IMR-90 (cell line): Measurements from ENCODE around the gene SLC25A15. TPM values are rescaled to one million over a fixed set of nuclear protein-coding genes. Genes with fewer than 3 reads are reported as not detected.

Source experiments
- ATAC-seq: fragments of 200-7000 bp; cut with Tn5 transposase; 2 replicates; pipeline ENCODE4 v1.9.1; 2020; ENCODE audit warnings: low read depth, mild to moderate bottlenecking, moderate library complexity
- BruUV-seq: library from RNA; stranded (reverse); fragments of 400-500 nt; replicated peaks from 2 replicates; lab custom pipeline; 2021; lab: Mats Ljungman, UMichigan
- CTCF ChIA-PET: fragments of 300-600 bp; formaldehyde crosslinking; extraction: SDS; loops from one replicate; lab custom pipeline; 2021; ENCODE audit warnings: antibody characterized with exemption; lab: Yijun Ruan, JAX
- POLR2A ChIA-PET: fragments of 300-600 bp; sonication (Branson Sonifier 250); formaldehyde crosslinking; loops from one replicate; lab custom pipeline; 2022; ENCODE audit warnings: antibody characterized with exemption; ENCODE audit not compliant: unreplicated experiment; lab: Charles Lee
- DNase-seq: peaks from one replicate; pipeline ENCODE4 v3.0.0; 2013
- H2AFZ ChIP-seq: replicated peaks from 2 replicates; pipeline ENCODE3; 2013; ENCODE audit warnings: low read length, mild to moderate bottlenecking; ENCODE audit not compliant: poor library complexity
- H2AK5ac ChIP-seq: 2 replicates; pipeline ENCODE4 v1.6.1; 2013; ENCODE audit warnings: low read depth, low read length, inconsistent platforms
- H2AK9ac ChIP-seq: replicated peaks from 2 replicates; pipeline ENCODE3; 2013; ENCODE audit warnings: mild to moderate bottlenecking, low read depth, low read length, moderate library complexity; ENCODE audit not compliant: poor library complexity
- H2BK120ac ChIP-seq: 2 replicates; pipeline ENCODE4 v1.6.1; 2013; ENCODE audit warnings: low read depth, low read length, inconsistent platforms
- H2BK15ac ChIP-seq: 3 replicates; pipeline ENCODE4 v1.6.1; 2013; ENCODE audit warnings: low read depth, low read length, inconsistent platforms
- H2BK20ac ChIP-seq: 2 replicates; pipeline ENCODE4 v1.6.1; 2013; ENCODE audit warnings: low read depth, mild to moderate bottlenecking, inconsistent platforms, low read length, moderate library complexity
- H2BK5ac ChIP-seq: 2 replicates; pipeline ENCODE4 v1.6.1; 2013; ENCODE audit warnings: mild to moderate bottlenecking, low read depth, low read length, inconsistent platforms; ENCODE audit not compliant: poor library complexity, severe bottlenecking
- H3K14ac ChIP-seq: replicated peaks from 2 replicates; pipeline ENCODE4 v1.6.1; 2013; ENCODE audit warnings: low read depth, low read length, inconsistent platforms
- H3K18ac ChIP-seq: 2 replicates; pipeline ENCODE4 v1.6.1; 2013; ENCODE audit warnings: low read depth, low read length, control low read depth
- H3K23ac ChIP-seq: 2 replicates; pipeline ENCODE4 v1.6.1; 2013; ENCODE audit warnings: low read depth, low read length, inconsistent platforms
- H3K27ac ChIP-seq: 2 replicates; pipeline ENCODE4 v1.5.1; 2013; ENCODE audit warnings: mild to moderate bottlenecking, control low read depth, low read length; ENCODE audit not compliant: insufficient read depth
- H3K27me3 ChIP-seq: 2 replicates; pipeline ENCODE4 v1.6.1; 2013; ENCODE audit warnings: low read length; ENCODE audit not compliant: control insufficient read depth, insufficient read depth
- H3K36me3 ChIP-seq: 2 replicates; pipeline ENCODE4 v1.6.1; 2013; ENCODE audit warnings: low read length, mixed read lengths; ENCODE audit not compliant: control insufficient read depth, insufficient read depth
- H3K4ac ChIP-seq: 2 replicates; pipeline ENCODE4 v1.6.1; 2013; ENCODE audit warnings: low read depth, low read length, inconsistent platforms
- H3K4me1 ChIP-seq: 2 replicates; pipeline ENCODE4 v1.6.1; 2013; ENCODE audit warnings: low read length, mixed read lengths; ENCODE audit not compliant: control insufficient read depth, insufficient read depth
- H3K4me2 ChIP-seq: 2 replicates; pipeline ENCODE4 v1.6.1; 2013; ENCODE audit warnings: low read depth, mild to moderate bottlenecking, control low read depth, low read length, moderate library complexity
- H3K4me3 ChIP-seq: 2 replicates; pipeline ENCODE4 v1.5.1; 2013; ENCODE audit warnings: low read depth, mild to moderate bottlenecking, control low read depth, low read length, moderate library complexity; ENCODE audit not compliant: insufficient read depth
- H3K56ac ChIP-seq: 2 replicates; pipeline ENCODE4 v1.6.1; 2013; ENCODE audit warnings: low read length, inconsistent platforms; ENCODE audit not compliant: insufficient read depth; ENCODE audit errors: extremely low read depth
- H3K79me1 ChIP-seq, 2 experiments: 2 replicates each; pipeline ENCODE4 v1.6.1; 2013; ENCODE audit warnings: low read length in 2 of 2, inconsistent platforms in 1 of 2, low read depth in 1 of 2
- H3K9ac ChIP-seq: 2 replicates; pipeline ENCODE4 v1.6.1; 2013; ENCODE audit warnings: low read depth, low read length, control low read depth
- H3K9me1 ChIP-seq: 2 replicates; pipeline ENCODE4 v1.6.1; 2013; ENCODE audit warnings: low read length, inconsistent platforms; ENCODE audit not compliant: insufficient read depth
- H3K9me3 ChIP-seq: 2 replicates; pipeline ENCODE4 v1.6.1; 2013; ENCODE audit warnings: low read length; ENCODE audit not compliant: control insufficient read depth, insufficient read depth
- H4K20me1 ChIP-seq: 2 replicates; pipeline ENCODE4 v1.6.1; 2013; ENCODE audit warnings: low read length, inconsistent platforms; ENCODE audit not compliant: insufficient read depth
- H4K5ac ChIP-seq: 2 replicates; pipeline ENCODE4 v1.6.1; 2013; ENCODE audit warnings: mild to moderate bottlenecking, low read depth, low read length, control low read depth
- H4K8ac ChIP-seq, 2 experiments: 2 replicates each; pipeline ENCODE4 v1.6.1; 2013; ENCODE audit warnings: low read depth in 2 of 2, low read length in 2 of 2, control low read depth in 1 of 2, inconsistent platforms in 1 of 2
- H4K91ac ChIP-seq: 2 replicates; pipeline ENCODE4 v1.6.1; 2013; ENCODE audit warnings: low read depth, low read length, inconsistent platforms; ENCODE audit not compliant: insufficient read depth
- CHD1 ChIP-seq: IDR thresholded peaks from 2 replicates; pipeline ENCODE4 v1.6.1; 2012; ENCODE audit warnings: low read depth, low read length, improper control_type of control experiment
- MAFK ChIP-seq: IDR thresholded peaks from 2 replicates; pipeline ENCODE4 v1.6.1; 2012; ENCODE audit warnings: low read depth, low read length, improper control_type of control experiment
- MXI1 ChIP-seq: IDR thresholded peaks from 2 replicates; pipeline ENCODE4 v1.6.1; 2012; ENCODE audit warnings: low read depth, mild to moderate bottlenecking, low read length, moderate library complexity, borderline replicate concordance
- RAD21 ChIP-seq: IDR thresholded peaks from 2 replicates; pipeline ENCODE4 v1.6.1; 2012; ENCODE audit warnings: low read length, improper control_type of control experiment
- SMC3 ChIP-seq: fragments of 150-350 bp; IDR thresholded peaks from 2 replicates; pipeline ENCODE4 v1.6.1; 2016; ENCODE audit warnings: low read depth, mild to moderate bottlenecking, antibody characterized with exemption, low read length, moderate library complexity
- WGBS, 2 experiments: methylation state at CpG; one replicate each; pipeline versions ENCODE4 v1.1.5 to v1.1.7; 2013; ENCODE audit warnings: missing lambda C conversion rate in 2 of 2; ENCODE audit not compliant: insufficient read length in 1 of 2; ENCODE audit errors: extremely low coverage in 2 of 2; 5-methylcytosine and 5-hydroxymethylcytosine counted together
- dilution Hi-C: fragments of 300-500 bp; cut with HindIII; formaldehyde crosslinking; loops from one replicate; pipeline ENCODE4 v1.14.3; 2018; ENCODE audit warnings: low sequenced_read_pairs; ENCODE audit not compliant: unreplicated experiment
- in situ Hi-C: fragments of 300-500 bp; cut with MboI; formaldehyde crosslinking; loops from 3 replicates; pipeline ENCODE4 v1.14.3; 2019; ENCODE audit warnings: low sequenced_read_pairs, inconsistent platforms, mixed read lengths
- intact Hi-C: fragments of 100-400 bp; cut with micrococcal nuclease; formaldehyde crosslinking; loops from 2 replicates; pipeline ENCODE4 v1.10.0; 2022
- polyA plus RNA-seq, 3 experiments: library from polyadenylated mRNA; depleted of rRNA; stranded (reverse); fragments of >200 nt; gene quantifications; 2 replicates each; pipeline ENCODE4 v1.2.3, GENCODE V29; 2012; ENCODE audit warnings: low replicate concordance in 1 of 3
- total RNA-seq: library from RNA; depleted of rRNA; stranded (reverse); fragments of >200 nt; gene quantifications from 2 replicates; pipeline ENCODE4 v1.2.3, GENCODE V29; 2012
- TF ChIP-seq, protein P1 (sequence below): fragments of 150-350 bp; IDR thresholded peaks from 2 replicates; pipeline ENCODE4 v1.6.1; 2017; ENCODE audit warnings: mild to moderate bottlenecking, antibody characterized with exemption, low read length, low read depth

The SLC25A15 gene
- total and polyA plus RNA-seq, 2 of the 4 experiments (the other 2 are of a cell fraction): 5.4 to 13.3 TPM

- Histone ChIP-seq H3K18ac (no peak overlapping the region), H2AK5ac (no peak overlapping the region), H2AFZ (no peak overlapping the region), H2BK15ac (no peak overlapping the region), H3K4me2 (no peak overlapping the region), H3K9ac (no peak overlapping the region), H2BK5ac (no peak overlapping the region), H3K4ac (no peak overlapping the region), H3K9me3 (no peaks in the 10 kb centered on the region), H2BK20ac (no peak overlapping the region), H3K36me3 (peaks cover 2% of the 10 kb centered on the region), H4K20me1 (peaks cover 3% of the 10 kb centered on the region; the same call in 1 of the 2 replicates), H2AK9ac (no peak overlapping the region), H3K4me1 (peaks cover 9% of the 10 kb centered on the region), H4K91ac (no peak overlapping the region), H3K27ac (no peak overlapping the region), H3K79me1 (peaks cover 9 to 14% of the 10 kb centered on the region in 2 experiments), H3K9me1 (0 out of 2 replicates have a peak, but pooled peaks cover 3% of the 10 kb centered on the region), H4K8ac (no peak overlapping the region; a peak in 1 of 4 replicates), H3K27me3 (no peaks in the 10 kb centered on the region), H2BK120ac (no peak overlapping the region), H3K4me3 (no peak overlapping the region), H3K56ac (no peak overlapping the region), H3K14ac (no peak overlapping the region), H4K5ac (no peak overlapping the region), H3K23ac (no peak overlapping the region)
- DNase-seq (no peak), ATAC-seq (no peak)
- no TSS peak for BruUV-seq
- ChIA-PET CTCF (interaction anchor here (0.6 kb wide), 1 partner anchor 109 kb away, joined by 4 read pairs; no protein-coding TSS in a partner anchor), POLR2A (no interaction called here)
- intact Hi-C loops: no loop called here
- in situ Hi-C loops: no loop called here
- WGBS, 2 experiments: 100% methylated on average over 1 of the region's 3 CpGs; no CpG with 5 or more reads in 1 of the 2 experiments
- TF ChIP-seq, protein P1, sequence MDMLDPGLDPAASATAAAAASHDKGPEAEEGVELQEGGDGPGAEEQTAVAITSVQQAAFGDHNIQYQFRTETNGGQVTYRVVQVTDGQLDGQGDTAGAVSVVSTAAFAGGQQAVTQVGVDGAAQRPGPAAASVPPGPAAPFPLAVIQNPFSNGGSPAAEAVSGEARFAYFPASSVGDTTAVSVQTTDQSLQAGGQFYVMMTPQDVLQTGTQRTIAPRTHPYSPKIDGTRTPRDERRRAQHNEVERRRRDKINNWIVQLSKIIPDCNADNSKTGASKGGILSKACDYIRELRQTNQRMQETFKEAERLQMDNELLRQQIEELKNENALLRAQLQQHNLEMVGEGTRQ: no peak
- TF ChIP-seq MAFK (no peak), SMC3 (no peak), CHD1 (no peak), MXI1 (no peak), RAD21 (no peak)
- dilution Hi-C loops: no loop called here
Observed at GRCh38 chr13:40764587-40765403, 24.6 kb upstream of the SLC25A15 start.
